Hepatocyte (in vitro differentiated cells): ENCODE data around the gene MAP2K7. TPM values are rescaled to one million over a fixed set of nuclear protein-coding genes. Genes with fewer than 3 reads are reported as not detected.

ENCODE experiments used
- DNase-seq: peaks from one replicate; pipeline ENCODE4 v3.0.0-alpha.2; 2016; ENCODE audit warnings: low spot score
- H2AFZ ChIP-seq: fragments of 200-600 bp; sonication (generic); 2 replicates; pipeline ENCODE4 v1.6.0; 2016; ENCODE audit warnings: antibody characterized with exemption, mild to moderate bottlenecking
- H3K27ac ChIP-seq: fragments of 200-600 bp; sonication (generic); 2 replicates; pipeline ENCODE4 v1.5.1; 2016; ENCODE audit warnings: mild to moderate bottlenecking
- H3K27me3 ChIP-seq: fragments of 200-600 bp; sonication (generic); 2 replicates; pipeline ENCODE4 v1.6.1; 2016
- H3K36me3 ChIP-seq: fragments of 200-600 bp; sonication (generic); replicated peaks from 2 replicates; pipeline ENCODE4 v1.5.1; 2016; ENCODE audit warnings: low read depth; ENCODE audit not compliant: insufficient read depth
- H3K4me1 ChIP-seq: fragments of 200-600 bp; sonication (generic); 2 replicates; pipeline ENCODE4 v1.5.1; 2016; ENCODE audit warnings: mild to moderate bottlenecking, moderate library complexity; ENCODE audit not compliant: insufficient read depth
- H3K4me2 ChIP-seq: fragments of 200-600 bp; sonication (generic); 2 replicates; pipeline ENCODE4 v1.6.0; 2016
- H3K4me3 ChIP-seq: fragments of 200-600 bp; sonication (generic); 2 replicates; pipeline ENCODE4 v1.5.1; 2016; ENCODE audit warnings: mild to moderate bottlenecking
- H3K79me2 ChIP-seq: fragments of 200-600 bp; sonication (generic); 2 replicates; pipeline ENCODE4 v1.6.0; 2017; ENCODE audit warnings: mild to moderate bottlenecking
- H3K9me2 ChIP-seq: fragments of 200-600 bp; sonication (generic); replicated peaks from 2 replicates; pipeline ENCODE4 v1.6.0; 2017; ENCODE audit warnings: mild to moderate bottlenecking; ENCODE audit not compliant: insufficient read depth
- H3K9me3 ChIP-seq: fragments of 200-600 bp; sonication (generic); 2 replicates; pipeline ENCODE4 v1.5.1; 2016; ENCODE audit warnings: low read depth, mild to moderate bottlenecking
- H4K20me1 ChIP-seq: fragments of 200-600 bp; sonication (generic); 2 replicates; pipeline ENCODE4 v1.6.0; 2016; ENCODE audit warnings: mild to moderate bottlenecking; ENCODE audit not compliant: insufficient read depth, poor library complexity, severe bottlenecking
- EZH2 ChIP-seq: fragments of 200-600 bp; sonication (generic); IDR thresholded peaks from 2 replicates; pipeline ENCODE4 v1.6.1; 2016; ENCODE audit warnings: antibody characterized with exemption, mild to moderate bottlenecking, borderline replicate concordance
- EZH2phosphoT487 ChIP-seq: fragments of 200-600 bp; sonication (generic); IDR thresholded peaks from one replicate; pipeline ENCODE4 v1.6.1; 2018; ENCODE audit warnings: antibody characterized with exemption, mild to moderate bottlenecking, low read depth, moderate library complexity; ENCODE audit not compliant: unreplicated experiment, severe bottlenecking
- WGBS: methylation state at CpG from one replicate; pipeline ENCODE4 v1.1.6; 2016; ENCODE audit warnings: low lambda C conversion rate; ENCODE audit errors: missing lambda C conversion rate; 5-methylcytosine and 5-hydroxymethylcytosine counted together
- polyA plus RNA-seq: library from polyadenylated mRNA; unstranded; fragments of >200 nt; fragmentation: Nextera tagmentation; extraction: Ambion mirVana; gene quantifications from 2 replicates; pipeline ENCODE4 v1.2.1, GENCODE V29; 2016
- total RNA-seq: library from RNA; depleted of rRNA; stranded (reverse); fragments of >200 nt; gene quantifications from 2 replicates; pipeline ENCODE4 v1.2.3, GENCODE V29; 2014
- TF ChIP-seq, protein P1 (sequence below): fragments of 200-600 bp; sonication (generic); IDR thresholded peaks from 2 replicates; pipeline ENCODE4 v1.5.1; 2016; ENCODE audit warnings: antibody characterized with exemption, mild to moderate bottlenecking; ENCODE audit not compliant: poor library complexity

Gene MAP2K7
- total and polyA plus RNA-seq, 2 experiments from 2014 or later: 12.8 to 13.6 TPM

DNA sequence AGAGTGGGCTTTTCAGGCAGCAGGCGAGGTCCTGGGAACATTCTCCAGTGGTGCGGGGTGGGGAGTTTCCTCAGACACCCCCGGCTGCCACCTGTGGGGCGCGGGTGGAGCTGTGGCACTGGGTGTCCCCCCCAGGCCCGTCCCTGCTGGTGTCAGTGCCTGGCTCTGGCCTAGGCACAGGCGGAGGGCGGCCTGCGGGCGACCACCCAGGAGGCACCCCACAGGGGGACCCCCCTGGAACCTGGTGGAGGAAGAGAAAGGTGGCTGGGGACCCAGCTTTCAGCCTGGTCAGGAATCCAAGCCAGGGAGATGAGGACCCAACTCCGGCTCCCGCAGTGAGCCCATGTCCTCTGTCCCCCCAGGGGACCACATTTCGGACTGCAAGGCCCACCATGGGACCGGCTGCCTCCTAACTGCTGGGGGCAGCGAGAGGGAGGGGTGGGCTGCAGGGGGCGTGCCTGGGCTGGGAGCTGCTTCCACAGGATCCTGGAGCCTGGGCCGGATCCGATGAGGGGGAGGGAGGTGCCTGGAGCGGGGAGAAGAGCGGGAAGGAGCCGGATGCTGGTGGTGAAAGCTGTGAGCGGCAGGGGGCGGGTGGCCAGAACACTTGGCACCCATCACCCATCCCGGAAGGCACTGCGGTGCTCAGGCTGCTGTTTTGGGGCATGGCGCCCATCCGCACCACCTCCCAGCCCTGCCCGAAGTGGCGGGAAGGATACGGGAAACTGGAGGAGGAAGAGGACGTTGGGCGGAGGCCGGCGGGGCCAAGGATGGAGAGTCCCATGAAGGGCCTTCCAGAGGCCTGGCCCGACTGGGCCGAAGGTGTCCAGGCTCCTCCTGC, 27.8 kb downstream of the MAP2K7 start:
- no peaks in the 10 kb centered on the region for H4K20me1 ChIP-seq
- no peaks in the 10 kb centered on the region for H3K79me2 ChIP-seq
- peaks cover 20% of the 10 kb centered on the region for H3K4me1 ChIP-seq
- no peak overlapping the region for H3K4me2 ChIP-seq
- no peaks in the 10 kb centered on the region for H3K27me3 ChIP-seq
- no peak overlapping the region for H2AFZ ChIP-seq
- H3K9me2 ChIP-seq: no peaks in the 10 kb centered on the region
- WGBS: 96% methylated on average over 36 of the region's 36 CpGs
- no peak overlapping the region for H3K4me3 ChIP-seq
- H3K9me3 ChIP-seq: no peaks in the 10 kb centered on the region
- DNase-seq: no peak
- H3K27ac ChIP-seq: no peak overlapping the region
- TF ChIP-seq, protein P1, sequence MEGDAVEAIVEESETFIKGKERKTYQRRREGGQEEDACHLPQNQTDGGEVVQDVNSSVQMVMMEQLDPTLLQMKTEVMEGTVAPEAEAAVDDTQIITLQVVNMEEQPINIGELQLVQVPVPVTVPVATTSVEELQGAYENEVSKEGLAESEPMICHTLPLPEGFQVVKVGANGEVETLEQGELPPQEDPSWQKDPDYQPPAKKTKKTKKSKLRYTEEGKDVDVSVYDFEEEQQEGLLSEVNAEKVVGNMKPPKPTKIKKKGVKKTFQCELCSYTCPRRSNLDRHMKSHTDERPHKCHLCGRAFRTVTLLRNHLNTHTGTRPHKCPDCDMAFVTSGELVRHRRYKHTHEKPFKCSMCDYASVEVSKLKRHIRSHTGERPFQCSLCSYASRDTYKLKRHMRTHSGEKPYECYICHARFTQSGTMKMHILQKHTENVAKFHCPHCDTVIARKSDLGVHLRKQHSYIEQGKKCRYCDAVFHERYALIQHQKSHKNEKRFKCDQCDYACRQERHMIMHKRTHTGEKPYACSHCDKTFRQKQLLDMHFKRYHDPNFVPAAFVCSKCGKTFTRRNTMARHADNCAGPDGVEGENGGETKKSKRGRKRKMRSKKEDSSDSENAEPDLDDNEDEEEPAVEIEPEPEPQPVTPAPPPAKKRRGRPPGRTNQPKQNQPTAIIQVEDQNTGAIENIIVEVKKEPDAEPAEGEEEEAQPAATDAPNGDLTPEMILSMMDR: no peak
- no peak for TF ChIP-seq EZH2
- no peak for TF ChIP-seq EZH2phosphoT487
- no peaks in the 10 kb centered on the region for H3K36me3 ChIP-seq

DNA sequence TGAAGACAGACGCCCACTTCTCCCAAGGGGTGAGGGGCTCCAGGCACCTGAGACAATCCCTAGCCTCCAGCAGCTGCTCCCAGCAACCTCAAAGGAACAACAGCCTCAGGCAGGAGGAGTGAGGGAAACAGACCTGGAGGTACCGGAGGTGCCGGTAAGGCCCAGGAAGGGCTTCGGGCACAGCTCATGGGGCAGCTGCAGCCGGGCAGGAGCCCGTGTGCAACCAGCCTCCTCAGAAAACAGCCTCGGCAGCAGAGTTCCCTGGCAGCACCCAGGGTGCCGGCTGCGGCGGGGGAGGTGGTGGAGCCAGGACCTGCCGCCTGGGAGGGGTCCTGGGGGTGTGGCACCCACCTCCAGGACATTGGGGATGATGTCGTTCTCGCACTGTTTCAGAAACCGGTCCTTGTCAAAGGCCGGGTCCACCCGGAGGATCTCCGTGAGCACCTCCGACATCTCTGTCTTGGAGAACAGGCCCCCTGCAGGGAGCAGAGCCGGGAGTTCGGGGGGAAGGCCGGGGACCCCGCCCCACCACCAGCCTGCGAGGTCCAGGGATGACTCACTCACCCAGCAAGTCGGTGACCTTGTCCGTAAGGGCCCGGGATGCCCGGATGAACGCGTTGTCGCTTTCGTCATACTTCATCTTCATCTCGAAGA, 28.7 kb downstream of the MAP2K7 start:
- Histone ChIP-seq H3K27ac (no peak overlapping the region), H3K9me3 (no peaks in the 10 kb centered on the region), H4K20me1 (no peaks in the 10 kb centered on the region), H3K79me2 (no peaks in the 10 kb centered on the region), H3K36me3 (no peaks in the 10 kb centered on the region), H3K4me3 (no peak overlapping the region), H3K4me1 (peaks cover 18% of the 10 kb centered on the region), H3K4me2 (no peak overlapping the region), H3K27me3 (no peaks in the 10 kb centered on the region), H3K9me2 (no peaks in the 10 kb centered on the region), H2AFZ (no peak overlapping the region)
- 97% methylated on average over 26 of the region's 32 CpGs for WGBS
- TF ChIP-seq, protein P1: no peak
- no peak for TF ChIP-seq EZH2phosphoT487
- TF ChIP-seq EZH2: no peak
- DNase-seq: no peak

DNA sequence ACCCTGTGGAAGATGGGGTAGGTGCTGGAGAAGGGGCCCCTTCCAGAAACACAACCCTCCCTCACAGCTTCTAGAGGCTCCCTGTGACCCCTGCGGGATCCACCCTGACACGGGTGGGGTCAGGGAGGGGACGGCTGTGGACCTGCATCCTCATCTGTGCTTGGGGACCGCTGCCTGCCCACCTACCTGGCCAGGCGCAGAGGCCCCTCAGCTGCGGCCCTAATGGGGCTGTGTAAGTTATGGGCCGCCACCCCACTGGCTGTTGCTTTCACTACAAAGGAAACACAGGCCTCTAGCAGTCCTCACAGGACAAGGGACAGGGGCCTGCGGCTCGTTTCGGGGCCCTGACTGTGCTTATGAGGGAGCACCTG, 29.2 kb downstream of the MAP2K7 start:
- no peaks in the 10 kb centered on the region for H3K36me3 ChIP-seq
- TF ChIP-seq, protein P1: no peak
- TF ChIP-seq EZH2 (no peak), EZH2phosphoT487 (no peak)
- peaks cover 18% of the 10 kb centered on the region for H3K4me1 ChIP-seq
- peaks cover 2% of the 10 kb centered on the region for H3K79me2 ChIP-seq
- H3K9me3 ChIP-seq: no peaks in the 10 kb centered on the region
- H3K4me3 ChIP-seq: no peak overlapping the region
- H2AFZ ChIP-seq: no peak overlapping the region
- no peak overlapping the region for H3K27ac ChIP-seq
- 96% methylated on average over 10 of the region's 10 CpGs for WGBS
- DNase-seq: no peak
- H3K9me2 ChIP-seq: no peaks in the 10 kb centered on the region
- no peaks in the 10 kb centered on the region for H3K27me3 ChIP-seq
- H3K4me2 ChIP-seq: no peak overlapping the region
- H4K20me1 ChIP-seq: no peaks in the 10 kb centered on the region
